NCI-H69 (cell line): ENCODE results near the gene CFAP299.
"Not testable (repeated sequence)": the region's sequence is repeated elsewhere in the genome, so short reads cannot be mapped to it uniquely, and the experiment has no call there.

Source experiments
- DNase-seq: peaks from one replicate; lab custom pipeline; 2025; lab: John Stamatoyannopoulos, UW

CFAP299 gene

GRCh38 chr4:80610199-80610598 is 274.7 kb downstream of the CFAP299 start:
- DNase-seq: no peak

GRCh38 chr4:80610845-80611677 is 275.5 kb downstream of the CFAP299 start:
- DNase-seq: peak; percentile 38

- no peak for DNase-seq
Measured at GRCh38 chr4:80611678-80611979, 276.1 kb downstream of the CFAP299 start.

- DNase-seq: peak; percentile 36
Measured at GRCh38 chr4:80613470-80613869, 277.9 kb downstream of the CFAP299 start.

GRCh38 chr4:80614319-80614718 is 278.8 kb downstream of the CFAP299 start:
- no peak for DNase-seq

GRCh38 chr4:80615099-80615498 is 279.6 kb downstream of the CFAP299 start:
- DNase-seq: no peak

GRCh38 chr4:80619070-80619674 is 283.6 kb downstream of the CFAP299 start:
- DNase-seq: peak; percentile 24

- DNase-seq: no peak
Measured at GRCh38 chr4:80631861-80632260, 296.3 kb downstream of the CFAP299 start.

GRCh38 chr4:80637190-80637589 is 301.7 kb downstream of the CFAP299 start:
- no peak for DNase-seq

GRCh38 chr4:80646061-80646460 is 310.5 kb downstream of the CFAP299 start:
- DNase-seq: no peak

GRCh38 chr4:80655662-80656061 is 320.1 kb downstream of the CFAP299 start:
- DNase-seq: peak; percentile 13

- DNase-seq: not testable (repeated sequence)
Measured at GRCh38 chr4:80670118-80670517, 334.6 kb downstream of the CFAP299 start.

- DNase-seq: peak; percentile 20
Measured at GRCh38 chr4:80678413-80678812, 342.9 kb downstream of the CFAP299 start.

- DNase-seq: no peak
Measured at GRCh38 chr4:80680934-80681333, 345.4 kb downstream of the CFAP299 start.

GRCh38 chr4:80685214-80685613 is 349.7 kb downstream of the CFAP299 start:
- DNase-seq: peak; percentile 32

- DNase-seq: not testable (repeated sequence)
Measured at GRCh38 chr4:80687736-80688135, 352.2 kb downstream of the CFAP299 start.

GRCh38 chr4:80694171-80694570 is 358.6 kb downstream of the CFAP299 start:
- peak; percentile 68 for DNase-seq

GRCh38 chr4:80705311-80705710 is 369.8 kb downstream of the CFAP299 start:
- DNase-seq: no peak

- no peak for DNase-seq
Measured at GRCh38 chr4:80709082-80709869, 373.7 kb downstream of the CFAP299 start.

GRCh38 chr4:80710748-80711451 is 375.4 kb downstream of the CFAP299 start:
- DNase-seq: no peak

- peak; percentile 10 for DNase-seq
Measured at GRCh38 chr4:80711956-80712355, 376.4 kb downstream of the CFAP299 start.

GRCh38 chr4:80713409-80713808 is 377.9 kb downstream of the CFAP299 start:
- DNase-seq: peak; percentile 79
